ENCODE measurements around the gene MMP8. TPM values are rescaled to one million over a fixed set of nuclear protein-coding genes. Genes with fewer than 3 reads are reported as not detected.

Gene MMP8
- total and polyA plus RNA-seq, 10 of the 15 experiments (the other 5 are each of a cell fraction or from before 2014, with no cell fraction given): 0.01 TPM; not detected in 9

- TF ChIP-seq NFYA (IDR thresholded peaks at IDR 0.05; ENCODE audit: borderline replicate concordance, low read depth, low read length) (no peak), SMC3 (IDR thresholded peaks at IDR 0.05; ENCODE audit: borderline replicate concordance, low read length) (no peak), ETV6 (conservative IDR thresholded peaks at IDR 0.05 in 1 of 2, IDR thresholded peaks at IDR 0.05 in 1 of 2; ENCODE audit: borderline replicate concordance in 1 of 2, low read depth in 1 of 2) (no peak), NR2C1 (IDR thresholded peaks at IDR 0.05) (no peak), E4F1 (IDR thresholded peaks at IDR 0.05; ENCODE audit: borderline replicate concordance, partially characterized antibody) (no peak), NFXL1 (IDR thresholded peaks at IDR 0.05; ENCODE audit: borderline replicate concordance) (no peak), CUX1 (IDR thresholded peaks at IDR 0.05; ENCODE audit: insufficient replicate concordance, low read depth, low read length) (no peak), ATF2 (IDR thresholded peaks at IDR 0.05; ENCODE audit: low read length) (no peak), RAD51 (IDR thresholded peaks at IDR 0.05) (no peak), IKZF2 (IDR thresholded peaks at IDR 0.05) (no peak), RFX5 (IDR thresholded peaks at IDR 0.05; ENCODE audit: low read depth, low read length) (no peak), BCL11A (IDR thresholded peaks at IDR 0.05; ENCODE audit: low read depth, low read length) (no peak)
These were observed 19.1 kb downstream of the MMP8 start, which contains the start of gene MMP27 (continued) for GRCh38 chr11:102705626-102706025.

All from GM12878 (cell line).